Measurements from ENCODE around the gene DNLZ.

DNA sequence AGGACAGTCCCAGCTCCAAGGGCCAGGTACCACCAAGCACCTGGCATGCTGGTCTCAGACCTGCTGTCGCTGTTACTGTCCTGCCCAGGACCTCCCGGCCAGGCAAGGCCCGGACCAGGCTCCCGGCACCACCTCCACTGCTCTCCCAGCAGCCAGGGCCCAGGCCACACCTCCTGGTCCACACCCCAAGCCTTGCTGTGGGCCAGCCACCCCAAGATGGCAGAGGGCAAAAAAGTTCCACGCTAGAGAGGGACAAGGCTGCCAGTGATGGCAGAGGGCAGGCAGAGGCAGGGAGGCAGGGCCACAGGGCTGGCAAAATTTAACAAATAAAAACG lies 1.1 kb downstream of the DNLZ start:
- TF ChIP-seq, protein P1, sequence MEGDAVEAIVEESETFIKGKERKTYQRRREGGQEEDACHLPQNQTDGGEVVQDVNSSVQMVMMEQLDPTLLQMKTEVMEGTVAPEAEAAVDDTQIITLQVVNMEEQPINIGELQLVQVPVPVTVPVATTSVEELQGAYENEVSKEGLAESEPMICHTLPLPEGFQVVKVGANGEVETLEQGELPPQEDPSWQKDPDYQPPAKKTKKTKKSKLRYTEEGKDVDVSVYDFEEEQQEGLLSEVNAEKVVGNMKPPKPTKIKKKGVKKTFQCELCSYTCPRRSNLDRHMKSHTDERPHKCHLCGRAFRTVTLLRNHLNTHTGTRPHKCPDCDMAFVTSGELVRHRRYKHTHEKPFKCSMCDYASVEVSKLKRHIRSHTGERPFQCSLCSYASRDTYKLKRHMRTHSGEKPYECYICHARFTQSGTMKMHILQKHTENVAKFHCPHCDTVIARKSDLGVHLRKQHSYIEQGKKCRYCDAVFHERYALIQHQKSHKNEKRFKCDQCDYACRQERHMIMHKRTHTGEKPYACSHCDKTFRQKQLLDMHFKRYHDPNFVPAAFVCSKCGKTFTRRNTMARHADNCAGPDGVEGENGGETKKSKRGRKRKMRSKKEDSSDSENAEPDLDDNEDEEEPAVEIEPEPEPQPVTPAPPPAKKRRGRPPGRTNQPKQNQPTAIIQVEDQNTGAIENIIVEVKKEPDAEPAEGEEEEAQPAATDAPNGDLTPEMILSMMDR (IDR thresholded peaks at IDR 0.05) = no peak
- TF ChIP-seq POLR2A (IDR thresholded peaks at IDR 0.05) = no peak

Data from thyroid gland (tissue), 4 donors.